ENCODE results near the gene CEBPA.

CEBPA gene

GRCh38 chr19:33271246-33272021 is 30.9 kb downstream of the CEBPA start:
- no peak for DNase-seq (ENCODE audit: low spot score)

GRCh38 chr19:33270769-33271168 is 31.6 kb downstream of the CEBPA start:
- DNase-seq (ENCODE audit: low spot score) = no peak

GRCh38 chr19:33269016-33269415 is 33.3 kb downstream of the CEBPA start:
- DNase-seq (ENCODE audit: low spot score) = no peak

- no peak for DNase-seq (ENCODE audit: low spot score)
Observed at GRCh38 chr19:33268162-33268991, 34.0 kb downstream of the CEBPA start.

- no peak for DNase-seq (ENCODE audit: low spot score)
Observed at GRCh38 chr19:33267706-33268105, 34.6 kb downstream of the CEBPA start.

- no peak for DNase-seq (ENCODE audit: low spot score)
Observed at GRCh38 chr19:33266974-33267484, 35.3 kb downstream of the CEBPA start.

GRCh38 chr19:33264881-33265445 is 37.4 kb downstream of the CEBPA start:
- no peak for DNase-seq (ENCODE audit: low spot score)

GRCh38 chr19:33263325-33264023 is 38.9 kb downstream of the CEBPA start:
- no peak for DNase-seq (ENCODE audit: low spot score)

GRCh38 chr19:33261511-33262189 is 40.7 kb downstream of the CEBPA start:
- no peak for DNase-seq (ENCODE audit: low spot score)

- no peak for DNase-seq (ENCODE audit: low spot score)
Observed at GRCh38 chr19:33260628-33261418, 41.5 kb downstream of the CEBPA start.

GRCh38 chr19:33259539-33259938 is 42.8 kb downstream of the CEBPA start:
- DNase-seq (ENCODE audit: low spot score) = no peak

- DNase-seq (ENCODE audit: low spot score) = no peak
Observed at GRCh38 chr19:33257828-33258227, 44.5 kb downstream of the CEBPA start.

GRCh38 chr19:33256261-33256660 is 46.1 kb downstream of the CEBPA start:
- DNase-seq (ENCODE audit: low spot score) = no peak

- DNase-seq (ENCODE audit: low spot score) = no peak
Observed at GRCh38 chr19:33255781-33256180, 46.6 kb downstream of the CEBPA start.

GRCh38 chr19:33254245-33254824 is 48.0 kb downstream of the CEBPA start:
- no peak for DNase-seq (ENCODE audit: low spot score)

GRCh38 chr19:33252971-33253370 is 49.4 kb downstream of the CEBPA start:
- DNase-seq (ENCODE audit: low spot score) = no peak

GRCh38 chr19:33252418-33252962 is 49.8 kb downstream of the CEBPA start:
- DNase-seq (ENCODE audit: low spot score) = no peak

- DNase-seq (ENCODE audit: low spot score) = no peak
Observed at GRCh38 chr19:33251526-33252090, 50.7 kb downstream of the CEBPA start.

GRCh38 chr19:33251076-33251475 is 51.3 kb downstream of the CEBPA start:
- DNase-seq (ENCODE audit: low spot score) = no peak

GRCh38 chr19:33250500-33250899 is 51.8 kb downstream of the CEBPA start:
- no peak for DNase-seq (ENCODE audit: low spot score)
